ENCODE measurements around the gene SNRNP70.
"Not testable (repeated sequence)": the region's sequence is repeated elsewhere in the genome, so short reads cannot be mapped to it uniquely, and the experiment has no call there.

GRCh38 chr19:49123285-49123684 lies 38.0 kb downstream of the SNRNP70 start:
- TF ChIP-seq SNAI2 (CRISPR knock-in tag; IDR thresholded peaks at IDR 0.05); ZNF8 (CRISPR knock-in tag; IDR thresholded peaks at IDR 0.05); ISL1 (CRISPR knock-in tag; IDR thresholded peaks at IDR 0.05); CREB5 (CRISPR knock-in tag; IDR thresholded peaks at IDR 0.05; ENCODE audit: low read depth); ESRRG (CRISPR knock-in tag; IDR thresholded peaks at IDR 0.05); PATZ1 (CRISPR knock-in tag; IDR thresholded peaks at IDR 0.05; ENCODE audit: borderline replicate concordance); RARB (CRISPR knock-in tag; IDR thresholded peaks at IDR 0.05): not testable (repeated sequence)

Measured in SK-N-SH treated with all-trans-retinoic acid at 6 μM for 48 hours (cell line).